GM11168 (cell line): ENCODE data around the gene L1CAM.

Source experiments
- in situ Hi-C: fragments of 300-500 bp; cut with MboI; formaldehyde crosslinking; loops from one replicate; pipeline ENCODE4 v1.12.0; 2022; ENCODE audit warnings: low sequenced_read_pairs; ENCODE audit not compliant: unreplicated experiment

The L1CAM gene

DNA sequence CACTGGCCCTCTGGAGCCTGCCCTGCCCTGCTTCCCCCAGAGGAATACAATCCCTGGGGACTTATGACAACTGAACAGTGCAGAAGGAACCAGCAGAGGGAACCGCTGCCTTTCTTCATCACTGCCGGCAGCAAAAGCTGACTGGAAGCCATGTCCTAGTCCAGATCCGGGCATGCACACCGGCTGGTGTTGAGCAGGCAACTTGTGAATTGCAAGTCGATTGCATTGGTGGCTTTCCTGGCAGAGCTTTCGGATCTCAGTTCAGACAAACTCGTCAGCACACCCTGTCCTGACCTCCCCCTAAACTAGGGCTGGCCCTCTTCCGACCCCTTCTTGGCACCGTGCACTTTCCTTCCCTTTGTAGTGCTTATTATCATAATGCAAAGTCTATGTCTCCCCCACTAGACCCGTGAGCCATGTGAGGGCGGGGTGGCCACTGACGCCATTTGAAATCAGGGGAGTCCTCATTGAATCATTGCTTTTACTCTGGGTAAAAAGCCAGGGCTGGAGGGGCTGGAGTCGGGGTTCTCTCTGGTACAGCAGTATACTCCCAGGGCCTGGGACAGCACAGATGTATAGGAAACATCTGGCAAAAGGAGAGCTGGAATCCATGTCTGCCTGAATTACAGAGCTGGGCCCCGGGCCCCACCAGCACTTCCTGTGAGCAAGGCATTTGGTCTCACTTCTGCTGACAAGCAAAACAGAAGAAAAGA lies 38.3 kb upstream of the L1CAM start:
- in situ Hi-C loops: no loop called here

GRCh38 chrX:153922932-153923857 lies 37.2 kb upstream of the L1CAM start:
- in situ Hi-C loops: no loop called here

- in situ Hi-C loops: no loop called here
These were observed 35.8 kb upstream of the L1CAM start for GRCh38 chrX:153921511-153922446.

GRCh38 chrX:153921070-153921469 lies 35.1 kb upstream of the L1CAM start:
- in situ Hi-C loops: no loop called here

DNA sequence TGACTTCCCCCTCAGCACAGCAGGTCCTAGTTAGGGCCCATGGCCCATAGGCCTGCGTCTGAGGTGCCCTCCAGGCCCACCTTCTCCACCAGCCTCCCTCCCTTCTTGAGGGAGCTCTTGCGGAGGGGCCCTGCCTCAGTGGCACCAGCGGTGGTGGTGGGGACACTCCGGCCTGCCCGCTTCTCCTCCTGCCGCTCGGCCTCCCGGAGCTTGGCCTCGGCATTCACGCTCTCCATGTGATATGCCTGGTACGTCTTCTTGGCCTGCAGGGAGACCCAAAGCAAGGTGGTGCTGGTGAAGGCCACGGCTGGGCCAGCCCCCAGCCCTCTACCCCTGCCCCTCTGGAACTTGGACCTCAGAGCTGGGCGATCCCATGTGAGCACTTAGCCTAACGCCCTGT lies 34.6 kb upstream of the L1CAM start:
- in situ Hi-C loops: no loop called here

GRCh38 chrX:153919281-153919680 lies 33.3 kb upstream of the L1CAM start:
- in situ Hi-C loops: no loop called here

GRCh38 chrX:153917869-153918268 lies 31.9 kb upstream of the L1CAM start:
- in situ Hi-C loops: no loop called here

DNA sequence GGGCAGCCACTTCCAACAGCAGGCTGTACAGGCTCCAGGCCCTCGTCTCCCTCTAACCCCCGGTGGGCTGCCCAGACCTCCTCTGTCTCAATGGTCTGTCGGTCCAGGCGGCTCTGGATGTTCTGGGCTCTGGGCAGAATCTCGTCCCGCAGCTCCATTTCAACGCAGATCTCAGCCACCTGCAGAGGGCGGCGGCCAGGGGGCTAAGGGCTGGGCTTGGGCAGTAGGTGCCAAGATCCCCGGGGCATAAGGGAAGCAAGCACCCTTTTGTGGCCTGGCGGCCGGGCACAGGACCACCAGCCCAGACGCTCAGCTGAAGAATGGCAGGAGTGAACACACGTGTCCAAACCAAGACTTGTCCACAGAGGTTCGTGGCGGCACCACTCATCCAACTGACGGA lies 27.7 kb upstream of the L1CAM start:
- in situ Hi-C loops: no loop called here

- in situ Hi-C loops: no loop called here
These were observed 27.2 kb upstream of the L1CAM start for GRCh38 chrX:153913211-153913610.

DNA sequence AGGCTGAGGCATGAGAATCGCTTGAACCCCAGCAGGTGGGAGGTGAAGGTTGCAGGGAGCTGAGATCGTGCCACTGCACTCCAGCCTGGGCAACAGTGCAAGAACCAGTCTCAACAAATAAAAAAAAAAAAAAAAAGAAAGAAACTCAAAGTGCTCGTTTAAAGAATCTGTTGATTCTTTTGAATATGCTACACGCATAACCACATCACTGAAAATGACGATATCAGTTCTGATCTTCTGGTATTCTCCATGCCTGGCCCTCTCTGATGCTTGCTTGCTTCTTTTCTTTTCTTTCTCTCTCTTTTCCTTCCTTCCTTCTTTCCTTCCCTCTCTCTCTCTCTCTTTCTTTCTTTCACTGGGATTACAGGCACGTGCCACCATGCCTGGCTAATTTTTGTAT lies 25.8 kb upstream of the L1CAM start:
- in situ Hi-C loops: no loop called here

DNA sequence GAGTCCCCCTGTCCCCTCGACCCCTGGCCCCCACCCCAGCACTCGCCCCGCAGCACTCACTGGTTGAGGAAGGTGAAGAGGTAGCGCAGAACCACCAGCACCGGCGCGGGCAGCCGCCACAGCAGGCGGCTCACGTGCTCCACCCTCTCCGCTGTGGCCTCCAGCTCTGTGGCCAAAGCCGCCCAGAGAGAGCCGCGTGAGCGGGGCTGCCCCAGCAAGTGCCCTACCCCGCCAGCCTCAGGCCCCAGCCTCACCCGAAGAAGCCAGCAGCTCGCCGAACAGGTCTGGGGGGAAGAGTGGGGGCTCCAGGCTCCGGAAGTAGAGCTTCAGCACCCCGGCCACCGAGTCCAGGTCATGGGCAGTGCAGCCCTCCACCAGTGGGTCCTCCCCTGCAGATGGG lies 24.5 kb upstream of the L1CAM start:
- in situ Hi-C loops: no loop called here

DNA sequence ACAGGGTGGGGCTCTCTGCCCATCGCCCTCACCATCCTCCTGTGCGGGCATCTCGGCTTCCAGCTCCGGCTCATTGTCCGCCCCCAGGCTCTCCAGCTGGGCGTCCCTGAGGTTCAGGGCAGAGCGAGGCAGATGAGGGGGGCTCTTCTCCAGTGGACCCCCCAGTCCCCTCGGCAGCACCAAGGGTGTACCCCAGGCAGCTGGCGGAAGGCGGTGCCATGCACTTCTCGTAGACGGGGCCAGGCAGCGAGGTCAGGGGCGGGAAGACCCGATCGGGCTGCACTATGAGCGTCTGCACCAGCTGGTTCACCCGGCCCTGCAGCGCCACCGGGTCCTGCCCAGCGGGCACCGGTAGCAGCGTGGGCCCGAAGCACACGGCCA lies 24.0 kb upstream of the L1CAM start:
- in situ Hi-C loops: no loop called here

GRCh38 chrX:153909024-153909979 lies 23.3 kb upstream of the L1CAM start:
- in situ Hi-C loops: no loop called here

GRCh38 chrX:153908219-153908860 lies 22.4 kb upstream of the L1CAM start:
- in situ Hi-C loops: no loop called here

GRCh38 chrX:153907456-153907855 lies 21.5 kb upstream of the L1CAM start:
- in situ Hi-C loops: no loop called here

- in situ Hi-C loops: no loop called here
These were observed 20.3 kb upstream of the L1CAM start for GRCh38 chrX:153906126-153906917.

GRCh38 chrX:153905481-153906095 lies 19.6 kb upstream of the L1CAM start:
- in situ Hi-C loops: no loop called here
